ENCODE data around the gene TNS3. TPM values are rescaled to one million over a fixed set of nuclear protein-coding genes. Genes with fewer than 3 reads are reported as not detected.

TNS3 gene
- total RNA-seq, 1 donor from 2014 or later, result 42.4 TPM

GRCh38 chr7:47336472-47337425, 245.2 kb downstream of the TNS3 start:
- intact Hi-C loops (cut with micrococcal nuclease), result no loop called here
- no peak for DNase-seq
- peak; percentile 55 for ATAC-seq

GRCh38 chr7:47335557-47336471, 246.1 kb downstream of the TNS3 start:
- intact Hi-C loops (cut with micrococcal nuclease), result no loop called here
- ATAC-seq (peak; percentile 91), DNase-seq (peak; percentile 72)

- no peak for ATAC-seq
- intact Hi-C loops (cut with micrococcal nuclease), result no loop called here
- DNase-seq, result no peak
Observed at GRCh38 chr7:47335071-47335470, 246.8 kb downstream of the TNS3 start.

- DNase-seq (no peak), ATAC-seq (no peak)
- intact Hi-C loops (cut with micrococcal nuclease), result no loop called here
Observed at GRCh38 chr7:47333959-47334358, 248.0 kb downstream of the TNS3 start.

- ATAC-seq (no peak), DNase-seq (no peak)
- intact Hi-C loops (cut with micrococcal nuclease), result no loop called here
Observed at GRCh38 chr7:47333554-47333887, 248.4 kb downstream of the TNS3 start.

GRCh38 chr7:47332681-47333553, 249.0 kb downstream of the TNS3 start:
- ATAC-seq, result no peak

GRCh38 chr7:47332213-47332612, 249.7 kb downstream of the TNS3 start:
- DNase-seq (no peak), ATAC-seq (no peak)
- intact Hi-C loops (cut with micrococcal nuclease), result no loop called here

More at GRCh38 chr7:47332681-47333553, 249.0 kb downstream of the TNS3 start:
- intact Hi-C loops (cut with micrococcal nuclease), result no loop called here
- DNase-seq, result no peak

GRCh38 chr7:47331179-47331565, 250.7 kb downstream of the TNS3 start:
- no peak for ATAC-seq
- intact Hi-C loops (cut with micrococcal nuclease), result no loop called here
- no peak for DNase-seq

GRCh38 chr7:47330561-47331178, 251.2 kb downstream of the TNS3 start:
- no peak for ATAC-seq
- intact Hi-C loops (cut with micrococcal nuclease), result no loop called here
- DNase-seq, result no peak

GRCh38 chr7:47330026-47330425, 251.9 kb downstream of the TNS3 start:
- intact Hi-C loops (cut with micrococcal nuclease), result no loop called here
- DNase-seq, result no peak

GRCh38 chr7:47329320-47329926, 252.5 kb downstream of the TNS3 start:
- intact Hi-C loops (cut with micrococcal nuclease), result no loop called here
- DNase-seq (no peak), ATAC-seq (no peak)

More at GRCh38 chr7:47330026-47330425, 251.9 kb downstream of the TNS3 start:
- no peak for ATAC-seq

- DNase-seq, result no peak
- ATAC-seq, result peak; percentile 30
- intact Hi-C loops (cut with micrococcal nuclease), result no loop called here
Observed at GRCh38 chr7:47328392-47329319, 253.3 kb downstream of the TNS3 start.

GRCh38 chr7:47327698-47328391, 254.1 kb downstream of the TNS3 start:
- DNase-seq, result peak; percentile 96
- intact Hi-C loops (cut with micrococcal nuclease), result no loop called here
- peak; percentile 93 for ATAC-seq

GRCh38 chr7:47327346-47327697, 254.6 kb downstream of the TNS3 start:
- DNase-seq (peak; percentile 69), ATAC-seq (peak; percentile 56)
- intact Hi-C loops (cut with micrococcal nuclease), result no loop called here

GRCh38 chr7:47326808-47327207, 255.1 kb downstream of the TNS3 start:
- ATAC-seq (peak; percentile 54), DNase-seq (peak; percentile 76)
- intact Hi-C loops (cut with micrococcal nuclease), result no loop called here

- intact Hi-C loops (cut with micrococcal nuclease), result no loop called here
- ATAC-seq (no peak), DNase-seq (no peak)
Observed at GRCh38 chr7:47326220-47326619, 255.7 kb downstream of the TNS3 start.

- intact Hi-C loops (cut with micrococcal nuclease), result no loop called here
Observed at GRCh38 chr7:47325337-47325736, 256.6 kb downstream of the TNS3 start.

More at GRCh38 chr7:47325337-47325736, 256.6 kb downstream of the TNS3 start:
- no peak for DNase-seq
- ATAC-seq, result no peak

All from left ventricle myocardium superior (tissue), 1 donor.